ENCODE data around the gene ZNF248. TPM values are rescaled to one million over a fixed set of nuclear protein-coding genes. Genes with fewer than 3 reads are reported as not detected.

The ZNF248 gene
- total RNA-seq, 2 experiments from 2014 or later: 4.6 to 5.5 TPM

DNA sequence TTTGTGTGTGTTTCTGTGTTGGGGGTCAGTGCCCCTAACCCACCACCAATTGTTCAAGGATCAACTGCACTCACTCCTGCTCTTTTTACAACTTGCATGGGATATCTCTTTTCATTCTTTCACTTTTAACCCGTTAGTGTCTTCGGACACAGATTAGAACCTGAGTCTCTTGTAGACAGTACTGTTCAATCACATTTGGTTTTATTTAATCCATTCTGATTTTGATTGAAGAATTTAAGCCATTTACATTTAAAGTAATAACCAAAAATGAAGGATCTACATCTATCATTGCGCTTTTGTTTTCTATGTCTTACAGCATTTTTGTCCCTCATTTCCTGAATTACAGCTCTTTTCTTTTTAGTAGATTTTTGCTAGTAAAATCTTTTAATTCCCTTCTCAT, 43.6 kb downstream of the ZNF248 start:
- H3K36me3 Mint-ChIP-seq (ENCODE audit: low read depth): peaks cover 26% of the 10 kb centered on the region
- intact Hi-C loops (cut with micrococcal nuclease): no loop called here
- no peaks in the 10 kb centered on the region for H3K4me1 Mint-ChIP-seq (ENCODE audit: low read depth)
- H3K27ac Mint-ChIP-seq: no peak overlapping the region
- DNase-seq: no peak
- CTCF ChIA-PET: interaction anchor here (0.7 kb wide), 1 partner anchor 280 kb away, joined by 3 read pairs; the partner anchor contains the start of gene ZNF37A
- H3K9me3 Mint-ChIP-seq: peaks cover 60% of the 10 kb centered on the region
- H3K27me3 Mint-ChIP-seq (ENCODE audit: low read depth): no peaks in the 10 kb centered on the region
- H3K4me3 Mint-ChIP-seq: no peak overlapping the region

DNA sequence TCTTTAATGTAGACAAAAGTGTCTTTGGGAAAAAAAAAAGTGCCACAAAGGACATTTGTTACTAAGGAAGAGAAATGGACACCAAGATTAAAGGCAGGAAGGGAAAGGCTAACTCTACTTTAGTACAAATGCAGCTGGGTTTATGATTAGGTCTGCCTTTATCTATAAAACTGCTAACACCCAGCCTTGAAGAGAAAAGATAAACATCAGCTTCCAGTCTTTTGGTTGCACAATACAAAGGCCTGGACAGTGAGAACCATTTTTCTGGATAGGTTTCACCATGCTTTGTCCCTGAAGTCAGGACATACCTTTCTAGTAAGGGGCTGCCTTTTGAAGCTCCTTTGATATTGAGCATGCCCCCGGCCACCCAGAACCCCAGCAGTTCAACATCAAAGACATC, 45.1 kb downstream of the ZNF248 start:
- no peak overlapping the region for H3K27ac Mint-ChIP-seq
- no peak for DNase-seq
- peaks cover 55% of the 10 kb centered on the region for H3K9me3 Mint-ChIP-seq
- no peaks in the 10 kb centered on the region for H3K4me1 Mint-ChIP-seq (ENCODE audit: low read depth)
- H3K4me3 Mint-ChIP-seq: no peak overlapping the region
- CTCF ChIA-PET: no interaction called here
- H3K36me3 Mint-ChIP-seq (ENCODE audit: low read depth): peaks cover 26% of the 10 kb centered on the region
- H3K27me3 Mint-ChIP-seq (ENCODE audit: low read depth): no peaks in the 10 kb centered on the region
- intact Hi-C loops (cut with micrococcal nuclease): no loop called here

GRCh38 chr10:37803269-37803668, 54.1 kb downstream of the ZNF248 start:
- Mint-ChIP-seq H3K4me3 (no peak overlapping the region), H3K27me3 (ENCODE audit: low read depth) (no peaks in the 10 kb centered on the region), H3K4me1 (ENCODE audit: low read depth) (no peaks in the 10 kb centered on the region), H3K36me3 (ENCODE audit: low read depth) (peaks cover 25% of the 10 kb centered on the region), H3K9me3 (peaks cover 9% of the 10 kb centered on the region), H3K27ac (no peak overlapping the region)
- no peak for DNase-seq
- intact Hi-C loops (cut with micrococcal nuclease): no loop called here
- CTCF ChIA-PET: no interaction called here

DNA sequence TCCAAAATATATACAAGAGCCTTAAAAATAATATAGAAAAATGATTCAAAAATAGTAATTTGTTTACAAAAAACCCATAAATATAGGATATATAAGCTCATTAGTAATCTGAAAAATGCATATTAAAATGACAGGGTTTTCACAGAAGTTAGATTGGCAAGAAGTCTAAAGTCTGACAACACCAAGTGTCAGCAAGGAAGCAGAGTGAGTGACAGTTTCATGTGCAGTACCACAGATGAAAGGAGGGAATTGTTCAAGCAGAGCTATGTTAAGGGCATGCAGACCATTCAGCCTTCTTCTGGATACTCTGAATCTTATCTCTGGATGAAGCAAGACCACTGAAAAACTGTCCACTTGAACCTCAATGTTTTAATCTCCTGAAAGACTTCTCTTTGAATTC, 55.9 kb downstream of the ZNF248 start:
- no peak for DNase-seq
- Mint-ChIP-seq H3K27ac (no peak overlapping the region), H3K4me1 (ENCODE audit: low read depth) (no peaks in the 10 kb centered on the region), H3K9me3 (peaks cover 8% of the 10 kb centered on the region), H3K36me3 (ENCODE audit: low read depth) (peaks cover 28% of the 10 kb centered on the region), H3K27me3 (ENCODE audit: low read depth) (no peaks in the 10 kb centered on the region), H3K4me3 (no peak overlapping the region)
- CTCF ChIA-PET: no interaction called here
- intact Hi-C loops (cut with micrococcal nuclease): no loop called here

DNA sequence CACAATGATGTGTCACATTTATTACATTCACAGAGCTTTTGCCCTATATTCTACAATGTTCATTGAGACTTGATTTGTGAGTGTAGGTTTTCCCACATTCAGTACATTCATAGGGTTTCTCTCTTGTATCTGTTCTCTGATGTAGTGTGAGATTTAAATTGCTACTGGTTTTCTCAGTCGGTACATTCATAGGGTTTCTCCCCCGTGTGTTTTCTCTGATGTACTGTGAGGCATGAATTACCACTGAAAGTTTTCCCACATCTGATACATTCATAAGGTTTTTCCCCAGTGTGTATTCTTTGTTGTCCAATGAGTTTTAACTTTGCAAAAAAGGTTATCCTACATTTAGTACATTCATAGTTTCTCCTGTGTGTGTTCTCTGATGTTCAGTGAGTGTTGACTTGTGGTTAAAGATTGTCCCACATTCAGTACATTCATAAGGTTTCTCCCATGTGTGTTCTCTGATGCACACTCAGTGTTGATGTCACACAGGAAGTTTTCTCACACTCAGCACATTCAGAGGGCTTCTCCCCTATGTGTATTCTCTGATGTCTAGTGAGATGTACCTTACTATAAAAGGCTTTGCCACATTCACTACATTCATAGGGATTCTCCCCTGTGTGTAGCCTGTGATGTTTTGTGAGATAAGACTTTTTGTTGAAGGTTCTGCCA, 63.0 kb downstream of the ZNF248 start:
- H3K27me3 Mint-ChIP-seq (ENCODE audit: low read depth): no peaks in the 10 kb centered on the region
- DNase-seq: no peak
- no peak overlapping the region for H3K4me3 Mint-ChIP-seq
- no peaks in the 10 kb centered on the region for H3K4me1 Mint-ChIP-seq (ENCODE audit: low read depth)
- H3K9me3 Mint-ChIP-seq: peaks cover 35% of the 10 kb centered on the region
- CTCF ChIA-PET: no interaction called here
- H3K27ac Mint-ChIP-seq: no peak overlapping the region
- peaks cover 21% of the 10 kb centered on the region for H3K36me3 Mint-ChIP-seq (ENCODE audit: low read depth)
- intact Hi-C loops (cut with micrococcal nuclease): no loop called here

- intact Hi-C loops (cut with micrococcal nuclease): no loop called here
Observed at GRCh38 chr10:37789590-37789989, 67.8 kb downstream of the ZNF248 start.

DNA sequence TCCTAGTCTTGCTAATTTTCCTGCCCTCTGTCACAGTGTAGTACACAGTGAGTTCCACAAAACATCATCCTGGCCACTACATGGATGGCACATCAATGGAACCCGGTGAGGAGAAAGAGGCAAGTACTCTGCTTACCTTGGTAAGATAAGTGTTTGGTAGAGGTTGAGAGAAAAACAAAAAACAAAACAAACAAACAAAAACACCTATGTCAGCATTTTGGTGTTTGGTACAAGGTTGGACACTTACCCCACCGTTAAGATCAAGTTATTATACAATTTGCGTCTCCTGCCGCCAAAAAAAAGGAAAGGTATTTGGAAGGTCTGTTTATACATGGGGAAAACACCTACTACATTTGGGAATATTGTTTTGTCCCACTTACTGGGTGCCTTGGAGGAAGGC, 72.7 kb downstream of the ZNF248 start:
- Mint-ChIP-seq H3K27ac (no peak overlapping the region), H3K9me3 (peaks cover 29% of the 10 kb centered on the region), H3K36me3 (ENCODE audit: low read depth) (peaks cover 27% of the 10 kb centered on the region), H3K27me3 (ENCODE audit: low read depth) (no peaks in the 10 kb centered on the region), H3K4me3 (no peak overlapping the region), H3K4me1 (ENCODE audit: low read depth) (no peaks in the 10 kb centered on the region)
- CTCF ChIA-PET: no interaction called here
- DNase-seq: no peak
- intact Hi-C loops (cut with micrococcal nuclease): no loop called here

More at GRCh38 chr10:37789590-37789989, 67.8 kb downstream of the ZNF248 start:
- Mint-ChIP-seq H3K27me3 (ENCODE audit: low read depth) (no peaks in the 10 kb centered on the region), H3K4me1 (ENCODE audit: low read depth) (no peaks in the 10 kb centered on the region), H3K4me3 (no peak overlapping the region), H3K27ac (no peak overlapping the region), H3K36me3 (ENCODE audit: low read depth) (peaks cover 30% of the 10 kb centered on the region), H3K9me3 (peaks cover 26% of the 10 kb centered on the region)
- CTCF ChIA-PET: interaction anchor here (1.1 kb wide), 1 partner anchor 19 kb away, joined by 3 read pairs; no protein-coding TSS in a partner anchor
- no peak for DNase-seq

DNA sequence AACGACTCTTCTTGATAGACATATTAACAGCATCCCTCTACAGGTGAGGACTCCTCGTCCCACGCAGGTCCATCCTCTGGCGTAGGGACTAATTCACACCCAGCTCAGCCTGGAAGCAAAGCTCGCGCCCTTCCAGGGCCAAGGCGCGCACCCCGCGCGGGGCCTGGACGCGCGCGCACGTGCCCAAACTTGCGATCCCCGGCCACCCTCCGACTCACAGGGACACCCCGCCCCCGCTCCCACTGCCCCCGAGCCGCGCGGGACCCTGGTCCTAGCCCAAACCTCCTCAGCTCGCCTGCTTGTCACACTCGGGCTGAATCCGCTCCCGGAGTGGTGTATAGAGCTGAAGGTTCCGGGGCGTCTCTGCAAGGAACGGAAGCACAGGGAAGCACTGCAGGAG, 76.9 kb downstream of the ZNF248 start:
- Mint-ChIP-seq H3K27me3 (ENCODE audit: low read depth) (no peaks in the 10 kb centered on the region), H3K9me3 (peaks cover 30% of the 10 kb centered on the region), H3K4me3 (no peak overlapping the region), H3K4me1 (ENCODE audit: low read depth) (no peaks in the 10 kb centered on the region), H3K27ac (no peak overlapping the region), H3K36me3 (ENCODE audit: low read depth) (peaks cover 14% of the 10 kb centered on the region)
- DNase-seq: no peak
- intact Hi-C loops (cut with micrococcal nuclease): no loop called here
- CTCF ChIA-PET: no interaction called here

GRCh38 chr10:37777056-37777455, 80.4 kb downstream of the ZNF248 start:
- CTCF ChIA-PET: interaction anchor here (0.6 kb wide), 1 partner anchor 20 kb away, joined by 3 read pairs; no protein-coding TSS in a partner anchor
- Mint-ChIP-seq H3K27ac (no peak overlapping the region), H3K9me3 (peaks cover 24% of the 10 kb centered on the region), H3K4me1 (ENCODE audit: low read depth) (no peaks in the 10 kb centered on the region), H3K4me3 (no peak overlapping the region), H3K36me3 (ENCODE audit: low read depth) (peaks cover 8% of the 10 kb centered on the region), H3K27me3 (ENCODE audit: low read depth) (no peaks in the 10 kb centered on the region)
- intact Hi-C loops (cut with micrococcal nuclease): no loop called here
- DNase-seq: no peak

DNA sequence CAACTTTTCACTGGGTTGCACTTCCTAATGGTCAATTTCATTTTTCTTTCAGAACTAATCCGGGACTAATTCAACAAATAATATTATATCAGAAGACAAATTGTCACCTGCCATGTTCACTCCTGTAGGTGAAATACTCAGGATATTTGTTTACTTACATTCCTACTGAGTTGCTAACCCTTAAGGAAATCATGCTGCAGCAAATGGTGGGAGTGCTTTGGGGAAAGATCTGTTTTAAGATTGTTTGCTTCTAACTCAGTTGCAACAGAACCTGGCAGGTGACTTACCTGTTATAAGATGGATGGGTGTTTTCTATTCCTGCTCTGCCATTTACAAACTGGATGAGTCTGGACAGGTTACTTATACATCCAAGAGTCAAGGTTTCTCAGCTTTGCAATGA, 81.8 kb downstream of the ZNF248 start:
- Mint-ChIP-seq H3K4me1 (ENCODE audit: low read depth) (no peaks in the 10 kb centered on the region), H3K9me3 (peaks cover 23% of the 10 kb centered on the region), H3K4me3 (no peak overlapping the region), H3K36me3 (ENCODE audit: low read depth) (peaks cover 11% of the 10 kb centered on the region), H3K27me3 (ENCODE audit: low read depth) (no peaks in the 10 kb centered on the region), H3K27ac (no peak overlapping the region)
- CTCF ChIA-PET: no interaction called here
- intact Hi-C loops (cut with micrococcal nuclease): no loop called here
- no peak for DNase-seq

- intact Hi-C loops (cut with micrococcal nuclease): no loop called here
- CTCF ChIA-PET: no interaction called here
- H3K4me1 Mint-ChIP-seq (ENCODE audit: low read depth): no peaks in the 10 kb centered on the region
- no peak overlapping the region for H3K4me3 Mint-ChIP-seq
- H3K27ac Mint-ChIP-seq: no peak overlapping the region
- no peak for DNase-seq
- peaks cover 20% of the 10 kb centered on the region for H3K9me3 Mint-ChIP-seq
- H3K27me3 Mint-ChIP-seq (ENCODE audit: low read depth): no peaks in the 10 kb centered on the region
- H3K36me3 Mint-ChIP-seq (ENCODE audit: low read depth): peaks cover 11% of the 10 kb centered on the region
Observed at GRCh38 chr10:37774351-37774750, 83.1 kb downstream of the ZNF248 start.

- Mint-ChIP-seq H3K9me3 (peaks cover 49% of the 10 kb centered on the region), H3K27ac (no peak overlapping the region), H3K4me3 (no peak overlapping the region), H3K36me3 (ENCODE audit: low read depth) (peaks cover 26% of the 10 kb centered on the region), H3K27me3 (ENCODE audit: low read depth) (no peaks in the 10 kb centered on the region), H3K4me1 (ENCODE audit: low read depth) (no peaks in the 10 kb centered on the region)
- CTCF ChIA-PET: no interaction called here
- no peak for DNase-seq
- intact Hi-C loops (cut with micrococcal nuclease): no loop called here
Observed at GRCh38 chr10:37765216-37765615, 92.2 kb downstream of the ZNF248 start.

DNA sequence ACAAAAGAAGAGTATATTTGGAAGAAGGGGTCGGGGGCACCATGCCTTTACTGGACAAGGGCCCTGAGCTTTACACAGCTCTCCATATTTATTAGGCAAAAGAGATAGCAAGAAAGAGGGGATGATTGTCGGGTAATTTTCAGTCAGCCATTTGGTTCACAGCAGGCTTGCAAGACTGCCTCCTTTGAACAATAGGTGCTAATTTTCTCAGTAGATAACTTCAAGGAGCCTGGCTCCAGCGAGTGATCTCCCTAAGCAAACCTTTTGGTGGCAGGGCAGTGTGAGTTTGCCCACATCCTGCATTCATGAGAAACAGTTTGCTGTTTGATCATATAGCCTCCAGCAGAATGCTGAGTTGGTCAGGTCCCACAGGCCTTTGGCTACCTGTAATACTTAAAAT, 94.3 kb downstream of the ZNF248 start:
- Mint-ChIP-seq H3K36me3 (ENCODE audit: low read depth) (peaks cover 27% of the 10 kb centered on the region), H3K9me3 (peaks cover 49% of the 10 kb centered on the region), H3K4me1 (ENCODE audit: low read depth) (no peaks in the 10 kb centered on the region), H3K4me3 (no peak overlapping the region), H3K27me3 (ENCODE audit: low read depth) (no peaks in the 10 kb centered on the region), H3K27ac (no peak overlapping the region)
- intact Hi-C loops (cut with micrococcal nuclease): no loop called here
- CTCF ChIA-PET: no interaction called here
- DNase-seq: no peak

Measured in activated naive CD4-positive, alpha-beta T cell treated with anti-CD3 and anti-CD28 coated beads for 36 hours (primary cell).